GM19455 (cell line): ENCODE data around the gene ZNF586.
"Not testable (repeated sequence)": the region's sequence is repeated elsewhere in the genome, so short reads cannot be mapped to it uniquely, and the experiment has no call there.

Experiments
- ATAC-seq: cut with Tn5 transposase; IDR thresholded peaks from one replicate; pipeline ENCODE4 v1.9.1; 2021; ENCODE audit not compliant: unreplicated experiment

The ZNF586 gene

GRCh38 chr19:57821501-57821900, 52.0 kb downstream of the ZNF586 start:
- ATAC-seq: not testable (repeated sequence)

- not testable (repeated sequence) for ATAC-seq
These were observed 53.7 kb downstream of the ZNF586 start for GRCh38 chr19:57823155-57823554.

GRCh38 chr19:57823608-57824007, 54.1 kb downstream of the ZNF586 start:
- not testable (repeated sequence) for ATAC-seq

- ATAC-seq: no peak
These were observed 56.0 kb downstream of the ZNF586 start for GRCh38 chr19:57825511-57825910.

- no peak for ATAC-seq
These were observed 59.8 kb downstream of the ZNF586 start for GRCh38 chr19:57829316-57829715.

- no peak for ATAC-seq
These were observed 60.7 kb downstream of the ZNF586 start, which contains the start of gene ZNF587B for GRCh38 chr19:57830071-57830602. Gene ZNF587B (plus strand): TSS chr19:57830299. CDS start chr19:57830529, 230 bp downstream.
